Spleen (tissue), 11 donors: ENCODE data around the gene APBB1IP. TPM values are rescaled to one million over a fixed set of nuclear protein-coding genes. Genes with fewer than 3 reads are reported as not detected.
A peak's percentile ranks its signal among the peaks of the same experiment; 100 is the strongest.

Experiments used
- DNase-seq: peaks from one replicate; pipeline ENCODE4 v3.0.0-alpha.2; 2020
- H3K27ac ChIP-seq, 8 donors: fragments of 200-600 bp; sonication (generic) in 7 of 8; 1 replicate in 4 of 8; 2 replicates in 4 of 8; pipeline versions ENCODE4 v1.5.0 to v1.8.0; 2016 to 2021; ENCODE audit warnings: inconsistent platforms in 4 of 8, mild to moderate bottlenecking in 4 of 8, moderate library complexity in 1 of 8
- H3K27me3 ChIP-seq, 7 donors: fragments of 200-600 bp; sonication (generic) in 6 of 7; replicated peaks in 1 of 7; 1 replicate in 4 of 7; 2 replicates in 3 of 7; pipeline versions ENCODE4 v1.5.0 to v1.8.0; 2016 to 2021; ENCODE audit warnings: inconsistent platforms in 3 of 7, mild to moderate bottlenecking in 1 of 7
- H3K36me3 ChIP-seq, 6 donors: fragments of 200-600 bp; sonication (generic) in 5 of 6; 1 replicate in 4 of 6; 2 replicates in 2 of 6; pipeline versions ENCODE4 v1.5.0 to v1.8.0; 2016 to 2021; ENCODE audit warnings: inconsistent platforms in 2 of 6
- H3K4me1 ChIP-seq, 6 donors: fragments of 200-600 bp; sonication (generic) in 5 of 6; 1 replicate in 3 of 6; 2 replicates in 3 of 6; pipeline versions ENCODE4 v1.5.0 to v1.8.0; 2016 to 2021; ENCODE audit warnings: inconsistent platforms in 3 of 6
- H3K4me3 ChIP-seq, 8 donors: fragments of 200-600 bp; sonication (generic) in 7 of 8; 1 replicate in 4 of 8; 2 replicates in 4 of 8; pipeline versions ENCODE4 v1.5.0 to v1.8.0; 2016 to 2021; ENCODE audit warnings: inconsistent platforms in 4 of 8, mild to moderate bottlenecking in 4 of 8, moderate library complexity in 2 of 8
- H3K9me3 ChIP-seq, 8 donors: fragments of 200-600 bp; sonication (generic) in 7 of 8; 1 replicate in 4 of 8; 2 replicates in 4 of 8; pipeline versions ENCODE4 v1.5.0 to v1.8.0; 2016 to 2021; ENCODE audit warnings: inconsistent platforms in 4 of 8
- POLR2A ChIP-seq, 3 donors: fragments of 450-650 bp; IDR thresholded peaks; one replicate each; pipeline ENCODE4 v1.5.1; 2017; ENCODE audit warnings: antibody characterized with exemption in 3 of 3, mild to moderate bottlenecking in 1 of 3
- POLR2AphosphoS5 ChIP-seq, 3 donors: sonication (generic); formaldehyde crosslinking; IDR thresholded peaks; one replicate each; pipeline ENCODE4 v1.5.1; 2017; ENCODE audit warnings: antibody characterized with exemption in 3 of 3
- WGBS, 5 donors: extraction: QIAGEN DNeasy Blood & Tissue Kit in 3 of 5; methylation state at CpG; one replicate each; pipeline versions ENCODE4 v1.1.5 to v1.1.7; 2013 to 2018; 5-methylcytosine and 5-hydroxymethylcytosine counted together
- intact Hi-C: fragments of 100-400 bp; cut with DNase I; formaldehyde crosslinking; loops from one replicate; pipeline ENCODE4 v1.15.0; 2023; ENCODE audit warnings: low total_unique reads
- polyA plus RNA-seq, 3 donors: library from polyadenylated mRNA; stranded (reverse); fragments of 200-250 nt; gene quantifications; one replicate each; pipeline ENCODE4 v1.2.1, GENCODE V29; 2013
- total RNA-seq, 7 donors: library from RNA; depleted of rRNA in 3 of 7; stranded (reverse); fragments of >200 nt in 3 of 7; fragmentation: NEBNext Ultra II Directional in 4 of 7; extraction: Animal tissue kit (Norgen Biotek cat#: 25700) in 4 of 7; gene quantifications; one replicate each; pipeline versions ENCODE4 v1.1.0 to v1.2.1, GENCODE V29; 2016 to 2021
- TF ChIP-seq, protein P1 (sequence below), 11 experiments: fragments of 200-600 bp in 7 of 11; fragments of 450-650 bp in 4 of 11; sonication (generic) in 4 of 11; IDR thresholded peaks in 8 of 11; conservative IDR thresholded peaks in 3 of 11; 1 replicate in 7 of 11; 2 replicates in 4 of 11; pipeline versions ENCODE4 v1.4.0 to v1.8.0; 2016 to 2021; ENCODE audit warnings: antibody characterized with exemption in 11 of 11, inconsistent platforms in 4 of 11, mild to moderate bottlenecking in 1 of 11
- donor health status: healthy with polysubstance abuse.
- donor health status: DM: no; HTN: no; CAD: no; lungs with moderate emphysema.
- donor health status: DM: no; HTN: no; CAD: no.
- donor health status: Bipolar disorder and iron deficiency.
- donor health status: healthy.
- donor health status: DM: no; HTN: no; CAD: no.
- donor health status: DM: yes; HTN: yes; CAD: no.

The APBB1IP gene
- total and polyA plus RNA-seq, 10 donors = 19.7 to 136 (median 79.2) TPM

- 67 to 82% (median 74%) methylated on average over 7 of the region's 7 CpGs for whole genome bisulfite sequencing, 5 donors
- peaks cover 0 to 12% (median 0%) of the 10 kb centered on the region in 7 donors for H3K27me3 ChIP-seq
- peaks cover 10 to 92% (median 40%) of the 10 kb centered on the region in 6 donors for H3K4me1 ChIP-seq
- H3K27ac ChIP-seq = peak overlapping the region in 7 of 8 donors; percentile 94 to 99 (median 95)
- intact Hi-C loops = no loop called here
- TF ChIP-seq, protein P1, sequence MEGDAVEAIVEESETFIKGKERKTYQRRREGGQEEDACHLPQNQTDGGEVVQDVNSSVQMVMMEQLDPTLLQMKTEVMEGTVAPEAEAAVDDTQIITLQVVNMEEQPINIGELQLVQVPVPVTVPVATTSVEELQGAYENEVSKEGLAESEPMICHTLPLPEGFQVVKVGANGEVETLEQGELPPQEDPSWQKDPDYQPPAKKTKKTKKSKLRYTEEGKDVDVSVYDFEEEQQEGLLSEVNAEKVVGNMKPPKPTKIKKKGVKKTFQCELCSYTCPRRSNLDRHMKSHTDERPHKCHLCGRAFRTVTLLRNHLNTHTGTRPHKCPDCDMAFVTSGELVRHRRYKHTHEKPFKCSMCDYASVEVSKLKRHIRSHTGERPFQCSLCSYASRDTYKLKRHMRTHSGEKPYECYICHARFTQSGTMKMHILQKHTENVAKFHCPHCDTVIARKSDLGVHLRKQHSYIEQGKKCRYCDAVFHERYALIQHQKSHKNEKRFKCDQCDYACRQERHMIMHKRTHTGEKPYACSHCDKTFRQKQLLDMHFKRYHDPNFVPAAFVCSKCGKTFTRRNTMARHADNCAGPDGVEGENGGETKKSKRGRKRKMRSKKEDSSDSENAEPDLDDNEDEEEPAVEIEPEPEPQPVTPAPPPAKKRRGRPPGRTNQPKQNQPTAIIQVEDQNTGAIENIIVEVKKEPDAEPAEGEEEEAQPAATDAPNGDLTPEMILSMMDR (IDR thresholded peaks at IDR 0.05 in 8 of 11, conservative IDR thresholded peaks at IDR 0.05 in 3 of 11) = no peak
- no peak for TF ChIP-seq POLR2AphosphoS5 (IDR thresholded peaks at IDR 0.05)
- TF ChIP-seq POLR2A (IDR thresholded peaks at IDR 0.05) = no peak
- H3K36me3 ChIP-seq = peaks cover 0 to 9% (median 0%) of the 10 kb centered on the region in 6 donors
- H3K9me3 ChIP-seq = no peaks in the 10 kb centered on the region
- H3K4me3 ChIP-seq = peak overlapping the region in 4 of 8 donors; percentile 3 to 79 (median 63)
- DNase-seq = no peak
These were observed 3.5 kb downstream of the APBB1IP start for GRCh38 chr10:26441491-26442214.

- TF ChIP-seq POLR2AphosphoS5 (IDR thresholded peaks at IDR 0.05) (no peak), POLR2A (IDR thresholded peaks at IDR 0.05) (no peak)
- TF ChIP-seq, protein P1 (IDR thresholded peaks at IDR 0.05 in 8 of 11, conservative IDR thresholded peaks at IDR 0.05 in 3 of 11) = peak in 4 of 11 experiments; percentile 19 to 54 (median 40)
- H3K4me3 ChIP-seq = no peak overlapping the region
- H3K27ac ChIP-seq = peak overlapping the region; percentile 15 to 99 (median 80)
- 72 to 78% (median 77%) methylated on average over 8 of the region's 8 CpGs for WGBS, 5 donors
- H3K4me1 ChIP-seq = peaks cover 14 to 100% (median 55%) of the 10 kb centered on the region in 6 donors
- DNase-seq = no peak
- H3K9me3 ChIP-seq = no peaks in the 10 kb centered on the region
- no peaks in the 10 kb centered on the region for H3K27me3 ChIP-seq
- H3K36me3 ChIP-seq = peaks cover 0 to 9% (median 0%) of the 10 kb centered on the region in 6 donors
- intact Hi-C loops = no loop called here
These were observed 7.4 kb downstream of the APBB1IP start for GRCh38 chr10:26445411-26446031.

DNA sequence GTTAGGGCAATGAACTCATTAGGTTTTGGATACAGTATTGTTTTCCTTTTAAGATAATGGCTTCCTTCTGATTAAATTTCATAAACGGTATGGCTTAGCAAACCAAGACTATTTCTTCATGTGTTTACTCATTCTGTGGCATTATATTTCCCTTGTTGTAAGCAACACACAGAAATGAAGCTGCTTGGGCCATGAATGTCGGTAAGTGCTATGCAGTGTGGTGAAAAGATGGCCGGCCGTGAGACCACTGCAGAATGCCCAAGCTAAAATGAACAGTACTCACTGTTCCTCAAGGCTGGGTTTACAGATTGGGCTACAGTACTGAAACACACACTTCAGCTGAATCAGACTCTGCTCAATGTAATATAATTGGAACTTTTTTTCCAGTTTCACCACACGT is 8.1 kb downstream of the APBB1IP start:
- DNase-seq = no peak
- WGBS, 5 donors = 41 to 69% (median 55%) methylated on average over 5 of the region's 5 CpGs
- Histone ChIP-seq H3K27me3 (no peaks in the 10 kb centered on the region), H3K27ac (peak overlapping the region; percentile 53 to 99 (median 80)), H3K36me3 (peaks cover 0 to 9% (median 0%) of the 10 kb centered on the region in 6 donors), H3K4me3 (peak overlapping the region in 1 of 8 donors; percentile 11), H3K4me1 (peaks cover 15 to 100% (median 58%) of the 10 kb centered on the region in 6 donors), H3K9me3 (no peaks in the 10 kb centered on the region)
- TF ChIP-seq POLR2AphosphoS5 (IDR thresholded peaks at IDR 0.05) (no peak), POLR2A (IDR thresholded peaks at IDR 0.05) (no peak)
- TF ChIP-seq, protein P1 (IDR thresholded peaks at IDR 0.05 in 8 of 11, conservative IDR thresholded peaks at IDR 0.05 in 3 of 11) = no peak
- intact Hi-C loops = no loop called here

GRCh38 chr10:26448292-26448691 is 10.2 kb downstream of the APBB1IP start:
- H3K36me3 ChIP-seq = peaks cover 0 to 10% (median 0%) of the 10 kb centered on the region in 6 donors
- DNase-seq = no peak
- H3K9me3 ChIP-seq = no peaks in the 10 kb centered on the region
- peak overlapping the region in 1 of 8 donors; percentile 49 for H3K4me3 ChIP-seq
- intact Hi-C loops = no loop called here
- peak overlapping the region; percentile 58 to 99 (median 80) for H3K27ac ChIP-seq
- no peaks in the 10 kb centered on the region for H3K27me3 ChIP-seq
- H3K4me1 ChIP-seq = peaks cover 13 to 100% (median 58%) of the 10 kb centered on the region in 6 donors
- TF ChIP-seq POLR2AphosphoS5 (IDR thresholded peaks at IDR 0.05) (no peak), POLR2A (IDR thresholded peaks at IDR 0.05) (no peak)
- TF ChIP-seq, protein P1 (IDR thresholded peaks at IDR 0.05 in 8 of 11, conservative IDR thresholded peaks at IDR 0.05 in 3 of 11) = no peak
